LNCAP (cell line): ENCODE results near the gene AZU1.

Experiments used
- TF ChIP-seq, protein P1 (sequence below): fragments of 450-650 bp; IDR thresholded peaks from 2 replicates; pipeline ENCODE4 v1.5.1; 2017; ENCODE audit warnings: mild to moderate bottlenecking

Gene AZU1

DNA sequence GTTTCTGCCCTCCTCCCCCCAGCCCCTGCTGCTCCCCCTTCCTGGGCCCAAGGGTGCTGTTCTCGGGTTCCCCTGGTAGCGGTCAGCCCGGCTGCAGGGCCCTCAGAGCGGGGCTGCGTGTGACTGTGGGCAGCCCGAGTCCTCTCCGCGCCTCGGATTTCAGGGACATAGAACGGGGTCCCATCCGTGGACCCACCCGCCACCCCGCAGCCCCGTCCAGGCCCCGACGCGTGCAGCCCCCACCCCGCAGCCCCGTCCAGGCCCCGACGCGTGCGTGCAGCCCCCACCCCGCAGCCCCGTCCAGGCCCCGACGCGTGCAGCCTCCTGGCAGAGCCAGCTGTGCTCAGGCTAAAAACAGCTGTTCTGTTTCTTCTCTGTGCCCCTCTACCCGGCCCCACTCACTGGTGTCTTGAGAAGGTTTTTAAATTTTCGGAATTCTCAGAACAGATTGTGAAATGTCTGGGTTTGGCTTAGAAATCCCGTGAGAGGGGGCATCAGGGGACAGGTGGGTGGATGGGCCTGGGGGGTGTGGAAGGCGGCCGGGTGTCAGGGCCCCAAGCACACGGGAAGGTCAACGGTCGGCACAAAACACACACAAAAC is 7.7 kb downstream of the AZU1 start:
- TF ChIP-seq, protein P1, sequence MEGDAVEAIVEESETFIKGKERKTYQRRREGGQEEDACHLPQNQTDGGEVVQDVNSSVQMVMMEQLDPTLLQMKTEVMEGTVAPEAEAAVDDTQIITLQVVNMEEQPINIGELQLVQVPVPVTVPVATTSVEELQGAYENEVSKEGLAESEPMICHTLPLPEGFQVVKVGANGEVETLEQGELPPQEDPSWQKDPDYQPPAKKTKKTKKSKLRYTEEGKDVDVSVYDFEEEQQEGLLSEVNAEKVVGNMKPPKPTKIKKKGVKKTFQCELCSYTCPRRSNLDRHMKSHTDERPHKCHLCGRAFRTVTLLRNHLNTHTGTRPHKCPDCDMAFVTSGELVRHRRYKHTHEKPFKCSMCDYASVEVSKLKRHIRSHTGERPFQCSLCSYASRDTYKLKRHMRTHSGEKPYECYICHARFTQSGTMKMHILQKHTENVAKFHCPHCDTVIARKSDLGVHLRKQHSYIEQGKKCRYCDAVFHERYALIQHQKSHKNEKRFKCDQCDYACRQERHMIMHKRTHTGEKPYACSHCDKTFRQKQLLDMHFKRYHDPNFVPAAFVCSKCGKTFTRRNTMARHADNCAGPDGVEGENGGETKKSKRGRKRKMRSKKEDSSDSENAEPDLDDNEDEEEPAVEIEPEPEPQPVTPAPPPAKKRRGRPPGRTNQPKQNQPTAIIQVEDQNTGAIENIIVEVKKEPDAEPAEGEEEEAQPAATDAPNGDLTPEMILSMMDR = no peak

DNA sequence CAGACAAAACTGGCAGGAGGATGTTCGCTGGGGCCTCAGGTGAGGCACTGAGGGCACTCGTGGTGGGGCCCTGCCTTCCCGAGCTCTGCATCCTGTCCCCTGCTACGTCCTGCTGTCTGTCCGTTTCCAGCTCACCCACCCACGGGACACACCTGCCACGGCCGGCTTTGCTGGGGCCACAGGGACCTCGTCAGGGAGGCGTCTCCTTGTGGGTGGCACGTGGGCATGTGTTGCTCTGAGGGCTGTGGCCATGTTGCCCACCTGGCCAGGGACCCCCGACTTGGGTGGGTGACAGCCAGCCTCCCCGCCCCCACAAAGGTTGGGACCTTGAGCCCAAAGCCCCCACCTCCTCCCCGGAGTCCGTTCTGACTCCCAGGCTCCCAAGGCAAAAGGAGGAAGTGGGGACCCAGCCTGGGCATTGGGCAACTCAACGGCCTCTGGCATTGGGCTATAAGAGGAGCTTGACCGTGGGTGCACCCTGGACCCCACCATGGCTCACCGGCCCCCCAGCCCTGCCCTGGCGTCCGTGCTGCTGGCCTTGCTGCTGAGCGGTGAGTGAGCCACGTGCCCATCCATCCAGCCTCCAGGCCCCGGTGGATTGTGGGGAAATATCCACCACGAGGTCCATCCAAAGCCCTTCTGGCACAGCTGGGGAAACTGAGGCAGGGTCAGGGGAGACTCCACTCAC is 13.0 kb downstream of the AZU1 start, which contains the start of gene PRTN3:
Gene PRTN3 (plus strand): TSS at position 481 of the 688 bp plus-strand sequence. CDS start 10 bp downstream, at position 491.
- TF ChIP-seq, protein P1 = no peak

DNA sequence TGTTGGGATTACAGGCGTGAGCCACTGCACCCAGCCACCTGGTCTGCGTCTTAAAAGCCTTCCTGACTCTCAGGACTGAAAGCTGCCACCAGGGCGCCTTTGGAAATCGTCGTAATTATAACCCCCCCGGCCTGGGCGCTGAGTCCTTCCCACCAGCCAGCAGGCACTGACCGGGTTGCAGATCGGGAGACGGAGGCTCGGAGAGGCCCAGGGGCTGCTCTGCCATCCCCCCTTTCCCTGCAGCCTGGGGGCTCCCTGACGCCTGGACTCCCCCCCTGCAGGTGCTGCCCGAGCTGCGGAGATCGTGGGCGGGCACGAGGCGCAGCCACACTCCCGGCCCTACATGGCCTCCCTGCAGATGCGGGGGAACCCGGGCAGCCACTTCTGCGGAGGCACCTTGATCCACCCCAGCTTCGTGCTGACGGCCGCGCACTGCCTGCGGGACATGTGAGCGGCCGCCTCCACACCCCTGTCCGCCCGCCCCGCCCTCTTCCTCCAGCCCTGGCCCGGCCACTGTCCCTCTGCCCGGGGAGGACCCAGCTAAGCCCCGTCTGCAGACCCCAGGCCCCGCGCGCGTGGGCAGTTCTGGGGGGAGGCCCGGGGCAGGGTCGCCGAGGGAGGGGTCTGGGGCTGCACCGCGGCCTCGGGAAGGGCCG is 15.7 kb downstream of the AZU1 start:
- TF ChIP-seq, protein P1 = no peak

DNA sequence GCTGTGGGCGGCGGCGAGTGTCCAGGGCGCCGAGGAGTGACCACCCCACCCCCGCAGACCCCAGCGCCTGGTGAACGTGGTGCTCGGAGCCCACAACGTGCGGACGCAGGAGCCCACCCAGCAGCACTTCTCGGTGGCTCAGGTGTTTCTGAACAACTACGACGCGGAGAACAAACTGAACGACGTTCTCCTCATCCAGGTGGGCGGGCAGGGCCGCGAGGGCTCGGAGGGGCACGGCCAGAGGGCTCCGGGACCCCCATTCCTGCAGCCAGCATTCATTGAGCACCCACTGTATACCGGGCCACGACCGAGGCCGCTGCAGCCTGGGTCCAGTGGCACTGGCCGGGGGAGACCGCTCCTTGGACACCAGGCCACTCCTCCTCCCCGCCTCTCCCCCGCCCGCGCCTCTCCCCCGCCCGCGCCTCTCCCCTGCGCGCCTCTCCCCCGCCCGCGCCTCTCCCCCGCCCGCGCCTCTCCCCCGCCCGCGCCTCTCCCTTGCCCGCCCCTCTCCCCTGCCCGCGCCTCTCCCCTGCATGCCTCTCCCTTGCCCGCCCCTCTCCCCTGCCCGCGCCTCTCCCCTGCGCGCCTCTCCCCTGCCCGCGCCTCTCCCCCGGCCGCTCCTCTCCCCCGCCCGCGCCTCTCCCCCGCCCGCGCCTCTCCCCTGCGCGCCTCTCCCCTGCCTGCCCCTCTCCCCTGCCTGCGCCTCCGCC is 16.4 kb downstream of the AZU1 start:
- TF ChIP-seq, protein P1 = no peak

DNA sequence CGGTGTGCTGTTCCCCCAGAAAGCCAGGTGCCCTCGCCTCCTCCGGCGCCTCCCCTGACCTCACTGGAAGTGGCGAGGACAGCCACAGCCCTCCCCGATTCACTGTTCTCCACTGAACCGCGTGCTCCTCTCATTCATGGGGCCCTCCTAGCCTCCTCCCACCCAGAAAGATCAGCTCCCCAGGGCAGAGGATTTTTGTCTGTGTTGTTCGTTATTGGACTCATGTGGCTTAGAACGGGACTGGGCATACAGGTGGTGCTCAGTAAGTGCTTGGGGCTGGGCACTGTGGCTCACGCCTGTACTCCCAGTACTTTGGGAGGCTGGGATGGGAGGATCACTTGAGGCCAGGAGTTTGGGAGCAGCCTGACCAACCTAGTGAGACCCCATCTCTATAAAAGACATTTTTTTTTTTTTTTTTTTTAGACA is 16.9 kb downstream of the AZU1 start:
- TF ChIP-seq, protein P1 = no peak

DNA sequence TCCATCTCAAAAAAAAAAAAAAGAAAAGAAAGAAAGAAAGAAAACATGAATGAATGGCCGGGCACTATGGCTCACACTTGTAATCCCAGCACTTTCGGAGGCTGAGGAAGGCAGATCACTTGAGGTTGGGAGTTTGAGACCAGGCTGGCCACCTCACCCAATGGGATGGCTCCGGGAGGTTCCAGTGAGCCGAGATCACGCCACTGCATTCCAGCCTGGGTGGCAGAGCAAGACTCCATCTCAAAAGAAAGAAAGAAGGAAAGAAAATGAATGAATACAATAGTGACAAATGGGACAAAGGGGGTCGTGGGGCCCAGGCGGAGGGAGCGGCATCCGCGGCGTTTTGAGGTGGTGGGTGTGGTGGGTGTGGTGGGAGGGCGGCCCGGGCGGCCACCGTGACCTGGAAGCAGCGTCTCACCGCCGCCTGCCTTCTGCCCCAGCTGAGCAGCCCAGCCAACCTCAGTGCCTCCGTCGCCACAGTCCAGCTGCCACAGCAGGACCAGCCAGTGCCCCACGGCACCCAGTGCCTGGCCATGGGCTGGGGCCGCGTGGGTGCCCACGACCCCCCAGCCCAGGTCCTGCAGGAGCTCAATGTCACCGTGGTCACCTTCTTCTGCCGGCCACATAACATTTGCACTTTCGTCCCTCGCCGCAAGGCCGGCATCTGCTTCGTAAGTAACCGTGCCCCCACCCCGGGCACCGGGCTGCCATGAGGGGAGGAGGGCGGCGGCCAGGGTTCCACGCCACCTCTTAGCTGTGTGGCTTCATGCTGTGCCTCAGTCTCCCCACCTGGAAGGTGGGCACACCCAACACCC is 18.3 kb downstream of the AZU1 start:
- TF ChIP-seq, protein P1 = no peak
